NB4 (cell line): Measurements from ENCODE around the gene CFAP210.

ENCODE experiments used
- POLR2A ChIP-seq: IDR thresholded peaks from 2 replicates; pipeline ENCODE4 v1.6.1; 2011; ENCODE audit warnings: mild to moderate bottlenecking; ENCODE audit not compliant: insufficient read length; ENCODE audit errors: extremely low read depth
- TF ChIP-seq, protein P1 (sequence below): IDR thresholded peaks from one replicate; pipeline ENCODE4 v1.5.1; 2012; ENCODE audit warnings: low read depth, low read length

DNA sequence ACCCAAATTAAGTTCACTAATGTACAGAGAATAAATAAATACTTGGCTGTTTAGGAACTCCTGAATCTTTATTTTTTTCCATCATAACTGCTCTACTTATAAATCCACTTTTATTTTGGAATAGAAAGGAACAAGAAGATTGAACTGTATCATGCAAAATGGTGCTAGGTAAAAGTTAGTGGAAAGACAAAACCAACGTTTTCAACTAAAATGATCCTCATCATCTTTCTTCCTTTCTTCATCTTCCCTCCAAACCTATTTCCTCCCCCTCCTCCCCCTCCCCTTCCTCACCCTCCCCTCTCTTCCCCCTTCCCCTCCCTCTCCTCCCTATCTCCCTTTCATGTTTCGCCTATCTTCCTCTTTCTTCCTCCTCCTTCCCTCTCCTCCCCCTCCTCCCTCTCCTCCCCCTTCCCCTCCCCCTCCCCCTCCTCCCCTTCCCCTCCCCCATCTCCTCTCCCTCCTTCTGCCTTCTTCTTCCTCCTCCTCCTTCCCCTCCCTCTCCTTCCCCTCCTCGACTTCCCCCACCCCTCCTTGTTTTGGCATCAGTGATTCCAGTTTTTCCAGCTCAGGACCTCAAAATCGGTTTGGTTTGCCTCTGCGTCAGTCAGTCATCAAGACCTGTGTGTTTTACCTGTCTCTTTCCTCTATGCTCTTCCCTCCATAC is 44.5 kb upstream of the CFAP210 start:
- TF ChIP-seq, protein P1, sequence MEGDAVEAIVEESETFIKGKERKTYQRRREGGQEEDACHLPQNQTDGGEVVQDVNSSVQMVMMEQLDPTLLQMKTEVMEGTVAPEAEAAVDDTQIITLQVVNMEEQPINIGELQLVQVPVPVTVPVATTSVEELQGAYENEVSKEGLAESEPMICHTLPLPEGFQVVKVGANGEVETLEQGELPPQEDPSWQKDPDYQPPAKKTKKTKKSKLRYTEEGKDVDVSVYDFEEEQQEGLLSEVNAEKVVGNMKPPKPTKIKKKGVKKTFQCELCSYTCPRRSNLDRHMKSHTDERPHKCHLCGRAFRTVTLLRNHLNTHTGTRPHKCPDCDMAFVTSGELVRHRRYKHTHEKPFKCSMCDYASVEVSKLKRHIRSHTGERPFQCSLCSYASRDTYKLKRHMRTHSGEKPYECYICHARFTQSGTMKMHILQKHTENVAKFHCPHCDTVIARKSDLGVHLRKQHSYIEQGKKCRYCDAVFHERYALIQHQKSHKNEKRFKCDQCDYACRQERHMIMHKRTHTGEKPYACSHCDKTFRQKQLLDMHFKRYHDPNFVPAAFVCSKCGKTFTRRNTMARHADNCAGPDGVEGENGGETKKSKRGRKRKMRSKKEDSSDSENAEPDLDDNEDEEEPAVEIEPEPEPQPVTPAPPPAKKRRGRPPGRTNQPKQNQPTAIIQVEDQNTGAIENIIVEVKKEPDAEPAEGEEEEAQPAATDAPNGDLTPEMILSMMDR, result no peak
- TF ChIP-seq POLR2A, result no peak
